Measurements from ENCODE around the gene ALDH3B1.

DNA sequence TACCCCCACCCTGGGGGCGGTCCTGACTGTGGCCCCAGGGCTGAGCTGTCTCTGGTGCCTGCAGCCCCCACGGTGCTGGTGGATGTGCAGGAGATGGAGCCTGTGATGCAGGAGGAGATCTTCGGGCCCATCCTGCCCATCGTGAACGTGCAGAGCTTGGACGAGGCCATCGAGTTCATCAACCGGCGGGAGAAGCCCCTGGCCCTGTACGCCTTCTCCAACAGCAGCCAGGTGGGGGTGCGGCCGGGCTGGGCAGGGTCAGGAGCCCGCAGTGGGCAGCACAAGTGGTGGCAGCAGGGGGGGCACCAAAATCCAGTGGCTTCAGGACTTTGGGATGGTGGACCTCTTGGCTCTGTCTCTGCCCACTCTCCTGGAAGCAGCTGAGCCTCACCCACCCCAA, 12.4 kb downstream of the ALDH3B1 start:
- TF ChIP-seq, protein P1, sequence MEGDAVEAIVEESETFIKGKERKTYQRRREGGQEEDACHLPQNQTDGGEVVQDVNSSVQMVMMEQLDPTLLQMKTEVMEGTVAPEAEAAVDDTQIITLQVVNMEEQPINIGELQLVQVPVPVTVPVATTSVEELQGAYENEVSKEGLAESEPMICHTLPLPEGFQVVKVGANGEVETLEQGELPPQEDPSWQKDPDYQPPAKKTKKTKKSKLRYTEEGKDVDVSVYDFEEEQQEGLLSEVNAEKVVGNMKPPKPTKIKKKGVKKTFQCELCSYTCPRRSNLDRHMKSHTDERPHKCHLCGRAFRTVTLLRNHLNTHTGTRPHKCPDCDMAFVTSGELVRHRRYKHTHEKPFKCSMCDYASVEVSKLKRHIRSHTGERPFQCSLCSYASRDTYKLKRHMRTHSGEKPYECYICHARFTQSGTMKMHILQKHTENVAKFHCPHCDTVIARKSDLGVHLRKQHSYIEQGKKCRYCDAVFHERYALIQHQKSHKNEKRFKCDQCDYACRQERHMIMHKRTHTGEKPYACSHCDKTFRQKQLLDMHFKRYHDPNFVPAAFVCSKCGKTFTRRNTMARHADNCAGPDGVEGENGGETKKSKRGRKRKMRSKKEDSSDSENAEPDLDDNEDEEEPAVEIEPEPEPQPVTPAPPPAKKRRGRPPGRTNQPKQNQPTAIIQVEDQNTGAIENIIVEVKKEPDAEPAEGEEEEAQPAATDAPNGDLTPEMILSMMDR (IDR thresholded peaks at IDR 0.05; ENCODE audit: low read depth, low read length), result no peak
- no peak for TF ChIP-seq EZH2phosphoT487 (IDR thresholded peaks at IDR 0.05; ENCODE audit: low read depth)
